GM12878 (cell line): Measurements from ENCODE around the gene NOP53. TPM values are rescaled to one million over a fixed set of nuclear protein-coding genes. Genes with fewer than 3 reads are reported as not detected.

Experiments
- CBFB ChIP-seq: IDR thresholded peaks from 2 replicates; pipeline ENCODE4 v1.6.1; 2016; ENCODE audit warnings: antibody characterized with exemption, low read depth
- CUX1 ChIP-seq: IDR thresholded peaks from 2 replicates; pipeline ENCODE4 v1.6.1; 2012; ENCODE audit warnings: improper control_type of control experiment, low read depth, low read length; ENCODE audit not compliant: insufficient replicate concordance
- EED ChIP-seq: sonication (generic); IDR thresholded peaks from 2 replicates; pipeline ENCODE4 v1.6.1; 2016; ENCODE audit warnings: antibody characterized with exemption, low read depth
- JUND ChIP-seq: IDR thresholded peaks from 2 replicates; pipeline ENCODE4 v1.6.1; 2012; ENCODE audit warnings: low read depth, mild to moderate bottlenecking, low read length, improper control_type of control experiment, moderate library complexity
- MTA2 ChIP-seq: fragments of 450-650 bp; IDR thresholded peaks from 2 replicates; pipeline ENCODE4 v1.6.1; 2016; ENCODE audit warnings: low read depth, mild to moderate bottlenecking, moderate library complexity
- NBN ChIP-seq: fragments of 450-650 bp; IDR thresholded peaks from 2 replicates; pipeline ENCODE4 v1.6.1; 2016
- NR2C1 ChIP-seq: fragments of 450-650 bp; IDR thresholded peaks from 2 replicates; pipeline ENCODE4 v1.6.1; 2017; ENCODE audit warnings: antibody characterized with exemption, mild to moderate bottlenecking, moderate library complexity
- POLR2A ChIP-seq: IDR thresholded peaks from 2 replicates; pipeline ENCODE4 v1.6.1; 2011; ENCODE audit warnings: low read depth, mild to moderate bottlenecking, low read length
- POLR2AphosphoS2 ChIP-seq: IDR thresholded peaks from 2 replicates; pipeline ENCODE4 v1.6.1; 2011; ENCODE audit warnings: low read depth, mild to moderate bottlenecking, low read length, improper control_type of control experiment, moderate library complexity
- PRDM15 ChIP-seq: fragments of 450-650 bp; formaldehyde crosslinking; IDR thresholded peaks from 2 replicates; pipeline ENCODE4 v1.4.0; 2020; ENCODE audit warnings: mild to moderate bottlenecking, moderate library complexity
- SMC3 ChIP-seq: IDR thresholded peaks from 2 replicates; pipeline ENCODE4 v1.6.1; 2011; ENCODE audit warnings: low read length, improper control_type of control experiment, borderline replicate concordance
- SUPT20H ChIP-seq: IDR thresholded peaks from 2 replicates; pipeline ENCODE4 v1.6.1; 2011; ENCODE audit warnings: low read depth, mild to moderate bottlenecking, low read length, moderate library complexity, borderline replicate concordance; ENCODE audit not compliant: control insufficient read depth
- SUZ12 ChIP-seq: fragments of 200-600 bp; sonication (generic); IDR thresholded peaks from one replicate; pipeline ENCODE4 v1.6.1; 2018; ENCODE audit warnings: antibody characterized with exemption, mild to moderate bottlenecking; ENCODE audit not compliant: unreplicated experiment
- TAF1 ChIP-seq: IDR thresholded peaks from 2 replicates; pipeline ENCODE4 v1.6.1; 2011; ENCODE audit warnings: mild to moderate bottlenecking, low read depth, low read length, borderline replicate concordance
- TBL1XR1 ChIP-seq: IDR thresholded peaks from 2 replicates; pipeline ENCODE4 v1.6.1; 2012; ENCODE audit warnings: low read depth, low read length, improper control_type of control experiment
- ZBTB40 ChIP-seq: fragments of 450-650 bp; IDR thresholded peaks from 2 replicates; pipeline ENCODE4 v1.6.1; 2016; ENCODE audit warnings: mild to moderate bottlenecking, moderate library complexity, borderline replicate concordance
- polyA plus RNA-seq, 11 experiments: library from polyadenylated mRNA; depleted of rRNA in 4 of 11; unstranded in 6 of 11; stranded (reverse) in 5 of 11; fragments of >200 nt; fragmentation: Nextera tagmentation in 4 of 11; fragmentation: Illumina TruSeq in 1 of 11; extraction: Ambion mirVana in 4 of 11; extraction: Trizol in 1 of 11; gene quantifications; 1 replicate in 1 of 11; 2 replicates in 10 of 11; pipeline versions ENCODE4 v1.2.1 to v1.2.3, GENCODE V29; 2011 to 2016; ENCODE audit warnings: inconsistent platforms in 2 of 11, missing spikeins in 2 of 11, low read depth in 1 of 11
- total RNA-seq, 4 experiments: library from RNA; depleted of rRNA in 3 of 4; stranded (reverse); fragments of >200 nt in 3 of 4; fragmentation: Illumina TruSeq in 1 of 4; extraction: Trizol in 1 of 4; gene quantifications; 2 replicates each; pipeline versions ENCODE4 v1.2.1 to v1.2.3, GENCODE V29; 2013 to 2021

NOP53 gene
- total and polyA plus RNA-seq, 10 of the 15 experiments (the other 5 are each of a cell fraction or from before 2014, with no cell fraction given): 6.0 to 386 (median 167) TPM

GRCh38 chr19:47778049-47778953 lies 33.0 kb downstream of the NOP53 start, which contains the start of gene SELENOW (continued):
- TF ChIP-seq CUX1 (no peak), SUZ12 (no peak), NBN (peak; percentile 95), TBL1XR1 (peak; percentile 38; the same call in 1 of the 2 replicates), TAF1 (peak; percentile 91), EED (0 out of 2 replicates have a peak, but pooled peaks have one; percentile 23), SUPT20H (no peak), ZBTB40 (peak; percentile 33; the same call in 1 of the 2 replicates), SMC3 (no peak), PRDM15 (CRISPR knock-in tag) (no peak), POLR2A (peak; percentile 99), NR2C1 (no peak), MTA2 (peak; percentile 57), CBFB (peak; percentile 61), POLR2AphosphoS2 (peak; percentile 96), JUND (peak; percentile 99)
